HG02870 (cell line): ENCODE data around the gene ENC1.

Experiments
- ATAC-seq: cut with Tn5 transposase; IDR thresholded peaks from one replicate; pipeline ENCODE4 v1.9.1; 2021; ENCODE audit warnings: mild to moderate bottlenecking, moderate library complexity; ENCODE audit not compliant: unreplicated experiment

Gene ENC1

GRCh38 chr5:74612045-74612444 is 28.5 kb downstream of the ENC1 start:
- no peak for ATAC-seq

DNA sequence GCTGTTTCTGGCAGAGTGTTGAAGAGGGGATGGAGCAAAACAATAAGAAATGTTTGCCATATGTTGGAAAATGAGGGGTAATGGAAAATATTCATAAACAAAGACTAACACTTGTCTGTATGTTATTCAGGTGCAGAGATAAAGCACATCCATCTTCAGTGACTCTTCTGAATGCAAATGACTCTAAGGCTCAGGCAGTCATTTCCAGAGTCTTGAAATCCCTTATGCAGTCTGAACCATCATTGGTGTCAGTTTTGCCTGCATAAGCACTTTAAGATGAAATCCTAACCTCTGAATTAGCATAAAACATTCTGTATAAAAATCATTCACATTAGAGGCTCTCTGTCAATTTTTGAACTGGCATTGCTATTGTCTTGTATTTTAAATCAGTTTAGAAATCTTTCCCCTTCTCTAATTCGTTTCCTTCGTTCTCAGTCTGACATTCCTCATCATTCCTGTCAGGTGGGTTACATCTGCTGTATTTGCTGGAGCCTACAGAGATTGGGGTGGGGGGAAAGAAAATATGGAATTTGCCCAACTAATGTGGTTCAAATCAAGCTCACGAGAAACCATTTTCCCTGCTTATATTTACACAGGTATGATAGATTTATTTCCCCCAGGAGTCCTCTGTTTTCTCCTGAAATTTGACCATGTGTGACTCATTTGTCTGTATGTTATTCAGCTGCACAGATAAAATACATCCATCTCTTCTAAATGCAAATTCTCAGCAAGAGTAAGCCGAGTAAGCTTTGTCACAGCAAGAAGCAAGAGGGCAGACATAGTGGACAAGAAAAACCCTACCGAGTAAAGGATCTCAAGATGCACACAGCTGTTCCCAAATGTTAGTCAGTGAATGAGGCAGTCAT is 31.6 kb downstream of the ENC1 start:
- no peak for ATAC-seq

DNA sequence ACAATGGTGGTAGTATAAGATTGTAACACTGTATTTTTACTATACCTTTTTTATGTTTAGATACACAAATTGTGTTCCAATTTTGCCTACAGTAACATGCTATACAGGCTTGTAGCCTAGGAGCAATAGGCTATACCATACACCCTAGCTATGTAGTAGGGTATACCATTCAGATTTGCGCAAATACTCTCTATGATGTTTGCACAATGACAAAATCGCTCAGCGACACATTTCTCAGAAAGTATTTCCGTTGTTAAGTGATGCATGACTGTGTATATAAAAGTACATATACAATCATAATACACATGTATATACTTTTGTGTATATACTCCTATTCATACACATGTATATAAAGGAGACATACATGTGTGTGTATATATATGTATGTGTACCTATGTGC is 34.8 kb downstream of the ENC1 start:
- ATAC-seq: no peak

- no peak for ATAC-seq
Measured at GRCh38 chr5:74603376-74603775, 37.2 kb downstream of the ENC1 start.

- ATAC-seq: no peak
Measured at GRCh38 chr5:74599148-74599547, 41.4 kb downstream of the ENC1 start.

DNA sequence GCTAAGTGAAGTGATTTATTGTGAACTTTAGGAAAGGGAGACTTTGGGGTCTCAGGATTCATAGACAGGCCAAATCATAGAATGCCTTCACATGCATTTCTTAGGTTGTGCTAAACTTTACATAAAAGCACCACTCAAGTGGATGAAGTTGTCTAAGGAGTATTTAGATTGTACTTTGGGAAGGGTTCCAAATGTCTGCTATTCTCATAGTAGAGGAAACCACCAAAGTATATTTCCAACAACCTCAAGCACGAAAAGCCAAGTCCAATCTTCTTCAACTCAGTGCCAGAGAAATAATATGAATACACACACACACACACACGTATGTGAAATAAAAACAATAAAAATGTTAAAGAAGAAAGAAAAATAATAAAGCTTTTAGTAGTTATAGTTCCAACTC is 41.8 kb downstream of the ENC1 start:
- ATAC-seq: no peak

GRCh38 chr5:74596927-74597326 is 43.6 kb downstream of the ENC1 start:
- ATAC-seq: no peak

DNA sequence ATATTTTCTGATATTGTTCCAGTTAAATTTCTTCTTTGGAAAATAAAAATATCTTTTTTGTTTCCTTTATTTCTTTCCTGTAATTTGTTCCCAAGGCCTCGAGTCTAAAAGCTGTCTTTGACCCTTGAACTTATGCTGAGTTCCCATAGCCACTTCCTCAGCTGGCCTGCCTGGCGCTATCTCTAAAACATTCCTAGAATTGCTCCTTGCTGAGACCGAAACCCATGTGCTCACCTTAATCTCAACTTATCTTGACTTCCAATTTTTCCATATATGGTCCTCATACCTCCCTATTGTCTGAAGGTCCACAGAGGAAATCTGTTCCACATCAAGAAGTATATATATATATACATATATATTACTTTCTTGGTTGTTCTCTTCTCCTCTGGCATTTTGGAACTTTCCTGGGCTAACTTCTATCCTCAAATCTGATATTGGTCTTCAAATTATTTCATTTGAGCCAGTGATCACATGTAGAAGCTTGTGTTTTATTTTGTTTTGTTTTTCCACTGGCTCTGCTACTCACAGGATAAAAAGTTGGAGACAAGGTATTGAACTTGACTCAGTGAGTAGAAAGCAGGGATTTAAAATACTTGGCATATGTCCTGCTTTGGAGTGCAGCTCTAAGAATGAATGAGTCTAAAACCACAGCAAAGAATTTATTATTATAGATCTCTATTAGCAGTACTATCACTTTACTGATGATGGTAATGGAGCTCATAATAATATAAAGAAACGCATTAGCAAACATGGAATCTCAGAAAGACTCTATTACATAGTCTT is 45.2 kb downstream of the ENC1 start:
- no peak for ATAC-seq

DNA sequence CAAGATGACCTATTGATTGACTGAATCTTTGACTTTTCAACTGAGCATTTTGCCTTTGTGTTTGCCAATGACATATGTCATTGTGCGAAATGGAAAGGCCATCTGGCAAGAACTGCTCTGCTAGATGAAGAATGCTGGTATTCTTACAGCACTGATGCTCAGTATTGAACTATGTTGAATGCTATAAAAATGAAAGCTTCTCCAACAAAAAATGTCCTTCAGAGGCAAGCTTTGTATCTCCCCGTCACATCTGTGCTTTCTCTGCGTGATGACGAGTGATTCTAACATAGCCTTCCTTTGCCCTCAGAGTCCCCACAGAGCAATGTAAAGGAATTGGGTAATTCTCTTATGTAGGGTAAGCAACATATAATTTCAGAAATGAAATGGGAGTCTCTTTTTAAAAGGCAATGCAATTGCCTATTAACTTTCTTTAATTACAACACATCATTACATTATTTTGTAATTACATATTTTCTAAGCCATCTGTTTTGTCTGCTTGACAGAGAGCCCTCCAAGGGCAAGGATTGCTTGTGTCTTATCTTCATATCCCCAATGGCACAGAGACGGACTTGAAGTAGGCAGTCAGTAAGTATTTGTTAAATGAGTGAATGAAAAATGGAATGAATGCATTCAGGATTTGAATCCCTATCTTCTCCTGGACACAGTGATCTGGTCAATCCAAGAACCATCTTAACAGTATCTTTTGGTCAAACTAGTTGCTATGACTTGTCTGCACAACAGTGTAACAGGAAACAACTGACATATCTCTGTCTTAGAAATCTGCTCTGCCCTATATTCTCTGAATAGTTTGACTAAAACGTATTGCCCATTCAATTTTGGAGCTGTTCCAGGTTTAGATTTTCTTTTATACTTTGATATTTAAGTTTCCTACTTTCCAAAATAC is 46.1 kb downstream of the ENC1 start:
- no peak for ATAC-seq

DNA sequence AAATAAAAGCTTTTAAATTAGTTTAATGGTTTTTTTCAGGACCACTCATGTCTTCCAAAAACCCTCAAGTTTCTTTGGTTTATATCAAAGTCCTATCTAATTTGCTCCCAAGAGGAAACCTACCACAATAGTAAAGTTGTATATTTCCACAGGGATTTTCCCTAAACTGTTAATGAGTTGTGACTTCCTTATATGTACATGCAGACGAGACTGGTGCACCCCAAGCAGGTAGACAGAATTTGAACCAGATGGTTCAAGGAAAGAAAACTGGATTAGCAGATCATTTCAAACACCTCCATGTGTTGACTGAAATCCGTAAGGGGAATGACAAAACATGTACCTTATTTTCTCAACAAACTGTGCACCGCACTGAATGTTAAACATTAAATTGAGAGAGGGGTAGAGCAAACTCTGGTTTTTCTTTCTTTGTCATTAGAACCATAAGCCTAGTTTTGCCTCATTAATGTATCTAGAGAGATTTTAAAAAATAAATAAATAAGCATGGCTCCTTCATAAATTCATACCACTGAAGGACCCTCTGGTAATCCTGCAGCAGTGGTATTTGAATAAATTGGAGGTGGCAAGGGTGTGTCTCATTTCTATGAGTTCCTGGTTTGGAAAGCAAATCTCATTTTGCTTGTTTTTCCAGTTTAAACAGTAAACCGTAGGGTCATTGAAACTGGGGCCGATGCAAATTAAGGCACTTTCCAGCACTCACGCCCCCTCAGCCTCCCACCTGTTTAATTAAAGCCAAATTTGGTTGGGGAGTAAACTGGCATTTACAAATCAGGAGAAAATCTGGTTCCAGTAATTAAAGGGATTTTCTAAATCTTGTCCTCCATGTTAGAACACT is 51.1 kb downstream of the ENC1 start:
- ATAC-seq: no peak

DNA sequence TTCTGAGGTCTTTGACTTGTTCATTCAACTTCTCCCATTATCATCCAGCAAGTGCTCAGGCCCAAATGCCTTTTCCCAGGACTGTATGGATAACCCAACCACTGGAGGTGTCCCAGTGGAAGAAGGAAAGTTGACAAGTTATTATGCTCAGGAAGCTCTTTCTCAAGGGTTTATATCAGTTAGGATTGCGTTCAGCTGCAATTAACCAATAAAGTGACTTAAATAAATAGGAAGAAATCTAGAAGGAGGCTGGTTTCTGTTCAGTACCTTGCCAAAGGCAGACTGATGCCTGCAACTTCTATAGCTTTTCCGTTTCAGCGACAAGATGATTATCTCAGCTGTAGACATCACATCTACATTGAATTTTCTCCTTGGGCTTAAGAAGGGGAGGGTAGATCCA is 52.1 kb downstream of the ENC1 start:
- ATAC-seq: no peak

DNA sequence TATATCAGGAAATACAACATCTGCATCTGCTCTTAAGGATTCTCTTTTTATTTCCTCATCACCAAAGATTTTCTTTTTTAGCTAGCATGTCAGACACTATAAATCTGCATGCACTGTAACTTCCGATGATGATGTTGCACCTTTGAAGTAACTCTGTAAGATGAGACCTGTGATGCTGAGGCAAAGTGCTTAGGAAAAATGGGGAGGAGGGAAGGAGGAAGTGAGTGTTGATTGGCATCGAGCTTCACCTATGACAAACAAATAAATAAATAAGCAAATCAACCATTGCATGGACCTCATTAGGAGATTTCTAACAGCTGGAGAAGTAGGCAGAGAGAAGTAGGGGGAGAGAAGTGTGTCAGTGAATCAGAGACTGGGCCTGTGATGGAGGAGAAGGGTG is 52.6 kb downstream of the ENC1 start:
- ATAC-seq: no peak

DNA sequence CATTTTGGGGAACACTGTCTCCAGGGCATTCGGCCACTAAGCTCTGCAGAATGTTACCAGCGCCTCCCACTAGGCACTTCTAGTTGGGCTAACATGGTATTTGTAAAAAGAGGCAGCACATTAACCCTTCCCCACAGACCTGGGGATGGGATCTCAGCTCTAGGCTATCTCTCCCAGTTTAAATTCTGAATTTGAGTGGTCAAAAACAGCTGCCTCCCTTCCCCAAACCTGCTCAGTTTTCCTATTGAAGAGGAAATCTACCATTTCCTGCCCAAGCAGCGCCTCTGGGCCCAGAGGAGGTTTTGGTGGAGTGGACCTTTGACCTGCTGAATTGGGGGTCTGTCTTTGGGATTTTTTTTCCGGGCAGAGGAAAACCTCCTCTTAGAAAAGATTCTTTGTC is 53.2 kb downstream of the ENC1 start:
- ATAC-seq: no peak

DNA sequence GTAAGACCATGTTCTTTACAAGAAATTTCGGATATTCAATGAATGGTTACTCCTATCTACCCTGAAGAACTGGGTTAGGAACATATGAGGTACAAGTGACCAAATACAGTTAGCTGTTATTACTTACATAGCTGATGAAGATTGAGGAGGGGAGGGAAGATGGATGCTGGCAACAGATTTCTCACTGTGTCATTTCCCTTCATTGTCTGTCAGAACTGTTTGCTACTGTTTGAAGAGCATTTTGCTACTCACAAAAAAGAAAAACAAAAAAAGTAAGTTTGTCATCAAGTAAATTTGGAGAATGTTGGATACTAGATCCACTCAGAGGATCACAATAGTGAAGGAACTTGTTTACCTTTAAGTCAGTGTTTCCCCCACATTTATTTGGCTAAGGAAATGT is 53.7 kb downstream of the ENC1 start:
- ATAC-seq: no peak

- ATAC-seq: no peak
Measured at GRCh38 chr5:74582853-74583252, 57.7 kb downstream of the ENC1 start.

GRCh38 chr5:74581988-74582365 is 58.6 kb downstream of the ENC1 start:
- no peak for ATAC-seq

GRCh38 chr5:74580729-74581109 is 59.8 kb downstream of the ENC1 start:
- no peak for ATAC-seq

DNA sequence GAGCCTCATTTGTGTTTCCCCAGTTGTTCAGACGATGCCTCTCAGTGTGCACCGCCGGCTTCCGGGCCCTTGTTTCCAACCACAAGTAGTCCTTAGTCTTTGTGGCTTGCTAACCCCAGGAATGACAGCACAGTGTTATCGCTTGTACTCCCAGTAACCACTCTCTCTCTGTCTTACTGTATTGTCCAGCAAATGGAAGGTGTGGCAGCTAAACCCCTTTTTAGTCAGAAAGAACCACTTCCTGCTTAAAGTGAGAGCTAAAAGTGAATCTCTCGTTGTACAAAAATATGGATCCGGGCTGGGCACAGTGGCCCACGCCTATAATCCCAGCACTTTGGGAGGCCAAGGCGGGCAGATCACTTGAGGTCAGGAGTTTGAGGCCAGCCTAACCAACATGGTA is 61.3 kb downstream of the ENC1 start:
- ATAC-seq: peak; percentile 75

GRCh38 chr5:74578356-74579044 is 62.0 kb downstream of the ENC1 start:
- ATAC-seq: peak; percentile 41
